GM21825 (cell line): ENCODE data around the gene EHF.
"Not testable (repeated sequence)": the region's sequence is repeated elsewhere in the genome, so short reads cannot be mapped to it uniquely, and the experiment has no call there.

ENCODE experiments used
- ATAC-seq: cut with Tn5 transposase; IDR thresholded peaks from one replicate; pipeline ENCODE4 v1.9.1; 2021; ENCODE audit warnings: mild to moderate bottlenecking, moderate library complexity; ENCODE audit not compliant: unreplicated experiment

The EHF gene

DNA sequence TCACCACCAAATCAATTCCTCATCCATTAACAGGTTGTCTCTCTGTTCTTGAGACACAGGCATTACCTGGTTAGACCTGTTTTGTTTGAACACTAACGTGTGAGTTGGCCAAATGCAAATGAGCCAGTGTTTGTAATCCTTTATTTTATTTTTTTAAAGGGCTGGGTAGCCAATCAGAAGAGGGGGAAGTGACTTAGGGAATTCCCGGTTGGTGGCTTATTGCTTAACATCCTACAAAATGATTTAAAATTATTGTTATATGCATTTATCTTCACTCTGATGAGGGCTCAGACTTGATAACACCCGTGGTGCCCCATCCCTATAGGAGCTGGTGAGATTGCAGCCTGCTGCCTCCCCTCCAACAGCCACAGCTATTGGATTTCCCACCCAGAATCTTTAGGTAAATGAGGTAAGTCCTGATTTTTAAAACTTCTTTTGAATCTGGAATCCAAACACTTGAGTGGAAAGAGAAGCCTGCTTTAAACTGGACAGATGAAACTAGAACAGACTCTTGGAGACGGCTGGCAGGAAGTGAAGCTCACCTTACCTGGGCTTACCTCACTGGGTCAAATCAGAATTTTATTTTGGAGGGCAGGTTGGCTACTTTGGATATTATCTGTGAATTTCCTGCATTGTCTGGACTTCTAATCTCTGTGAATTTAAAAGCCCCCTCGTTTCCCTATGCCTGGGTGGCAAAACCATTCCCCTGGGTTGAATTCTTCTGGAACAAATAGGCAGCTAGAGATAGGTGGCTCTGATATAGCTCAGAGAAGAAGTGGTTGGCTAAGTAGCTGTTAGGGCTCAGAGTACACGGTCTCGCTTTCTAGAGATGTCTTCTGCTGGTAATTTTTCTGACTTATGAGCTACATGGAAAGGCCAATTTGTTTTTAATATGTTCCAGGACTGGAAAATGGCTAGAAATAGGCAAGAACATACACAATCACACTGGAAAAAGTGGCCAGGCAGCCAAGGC, at the start of gene EHF:
Gene EHF, plus strand, starts transcription at position 274 of the 973 bp plus-strand sequence. CDS start 21,538 bp downstream, outside the sequence.
- ATAC-seq: no peak

DNA sequence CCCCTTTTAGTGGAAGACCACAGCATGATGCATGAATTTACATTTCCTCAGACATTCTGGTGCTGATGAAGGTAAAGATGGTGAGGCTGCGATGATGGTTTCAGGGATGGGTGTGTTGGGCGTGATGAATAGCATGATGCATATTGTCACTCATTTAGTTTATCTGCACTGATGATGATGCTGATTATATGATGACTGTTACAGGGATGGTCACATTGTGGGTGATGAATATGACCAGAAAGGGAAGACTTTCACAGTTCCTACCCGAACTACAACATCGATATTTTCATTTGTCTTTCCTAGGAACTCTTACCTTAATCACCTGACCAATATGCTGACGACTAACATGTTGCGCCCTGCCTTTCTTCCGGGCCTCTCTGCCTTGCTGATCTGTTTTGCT, 47.4 kb upstream of the EHF start:
- ATAC-seq: no peak

DNA sequence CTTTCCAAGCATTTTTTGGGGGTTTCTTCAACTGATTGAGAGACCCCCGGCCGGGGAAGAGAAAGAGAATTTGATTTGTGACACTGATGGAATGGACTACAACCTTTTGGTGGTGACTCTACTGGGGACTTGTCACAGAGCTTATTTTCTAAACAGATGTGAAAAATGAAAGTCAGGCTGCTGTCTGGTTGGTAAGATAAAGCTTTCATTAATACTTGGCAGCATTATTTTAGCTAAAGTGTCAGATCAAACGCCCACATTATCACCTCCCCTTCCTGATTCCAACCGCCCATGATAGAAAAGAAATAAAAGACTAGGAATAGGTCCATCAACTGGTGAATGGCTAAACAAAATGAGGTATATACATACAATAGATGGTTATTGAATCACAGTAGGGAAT, 45.6 kb upstream of the EHF start:
- ATAC-seq: no peak

DNA sequence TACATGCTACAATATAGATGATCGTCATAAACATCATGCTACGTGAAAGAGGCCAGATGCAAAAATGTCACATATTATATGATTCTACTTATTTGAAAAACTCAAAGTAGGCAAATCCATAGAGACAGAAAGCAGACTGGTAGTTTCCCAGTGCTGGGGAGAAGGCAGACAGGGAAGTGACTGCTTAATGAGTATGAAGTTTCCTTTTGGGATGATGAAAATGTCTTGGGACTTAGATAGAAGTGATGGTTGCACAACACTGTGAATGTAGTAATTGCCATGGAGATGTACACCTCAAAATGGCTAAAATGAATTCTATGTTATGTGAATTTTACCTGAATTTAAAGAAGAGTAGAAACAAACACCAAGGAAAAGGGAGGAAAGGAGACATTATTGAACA, 45.2 kb upstream of the EHF start:
- ATAC-seq: no peak

DNA sequence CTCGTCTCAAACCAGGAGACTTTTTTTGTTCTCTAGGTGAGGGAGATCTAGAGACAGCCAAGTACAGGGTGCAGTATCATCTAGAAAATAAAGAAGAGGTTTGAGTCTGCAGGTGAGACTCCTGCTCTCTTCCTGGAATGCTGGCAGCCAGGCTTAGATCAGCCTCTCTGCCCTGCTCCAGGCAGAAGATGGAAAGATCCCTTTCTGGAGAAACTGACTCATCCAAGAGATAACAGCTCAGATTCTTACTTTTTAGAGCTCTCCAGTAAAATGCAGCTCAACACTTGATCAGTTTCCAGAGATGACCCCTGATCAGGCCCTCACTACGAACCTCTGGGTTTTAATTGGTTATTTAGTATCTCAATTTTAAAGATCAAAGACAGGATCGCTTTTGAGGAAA, 44.6 kb upstream of the EHF start:
- no peak for ATAC-seq

DNA sequence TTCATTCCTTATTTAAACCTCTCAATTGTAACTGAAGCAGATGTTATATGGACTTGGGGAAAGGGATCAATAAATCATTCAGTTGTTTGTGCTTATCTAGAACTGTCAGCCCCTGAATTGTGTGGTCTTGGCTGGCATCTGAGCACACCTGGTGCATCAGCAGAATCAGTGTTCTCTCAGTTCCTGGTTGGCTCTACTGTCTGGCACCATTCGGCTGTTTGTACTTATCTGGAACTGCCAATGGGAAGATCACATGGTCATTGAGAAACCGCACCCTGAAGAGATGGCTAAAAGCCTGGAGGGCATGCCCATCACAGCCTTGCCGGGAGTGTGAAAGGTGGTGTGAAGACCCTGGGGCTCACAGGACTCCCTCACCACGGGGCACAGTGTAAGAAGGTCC, 37.1 kb upstream of the EHF start:
- ATAC-seq: no peak

DNA sequence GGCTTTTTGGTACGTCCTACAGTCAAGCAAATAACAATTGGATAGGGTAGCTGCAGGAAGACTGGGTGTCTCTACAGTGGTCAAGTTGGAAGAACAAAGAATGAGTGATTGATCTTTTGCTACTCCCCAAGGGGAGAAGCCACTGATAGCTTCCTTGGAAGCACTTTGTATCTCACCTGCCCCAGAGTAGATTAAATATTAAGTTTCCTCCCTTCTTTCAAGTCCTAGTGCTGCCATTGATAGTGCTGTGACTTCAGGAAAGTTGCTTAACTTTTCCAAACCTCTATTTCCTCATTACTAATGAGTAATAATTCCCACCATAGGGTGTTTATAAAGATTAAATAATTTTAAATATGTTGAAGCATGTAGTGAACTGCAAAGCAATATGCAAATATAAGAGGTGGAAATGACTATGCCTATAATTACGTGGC, 35.6 kb upstream of the EHF start:
- no peak for ATAC-seq

DNA sequence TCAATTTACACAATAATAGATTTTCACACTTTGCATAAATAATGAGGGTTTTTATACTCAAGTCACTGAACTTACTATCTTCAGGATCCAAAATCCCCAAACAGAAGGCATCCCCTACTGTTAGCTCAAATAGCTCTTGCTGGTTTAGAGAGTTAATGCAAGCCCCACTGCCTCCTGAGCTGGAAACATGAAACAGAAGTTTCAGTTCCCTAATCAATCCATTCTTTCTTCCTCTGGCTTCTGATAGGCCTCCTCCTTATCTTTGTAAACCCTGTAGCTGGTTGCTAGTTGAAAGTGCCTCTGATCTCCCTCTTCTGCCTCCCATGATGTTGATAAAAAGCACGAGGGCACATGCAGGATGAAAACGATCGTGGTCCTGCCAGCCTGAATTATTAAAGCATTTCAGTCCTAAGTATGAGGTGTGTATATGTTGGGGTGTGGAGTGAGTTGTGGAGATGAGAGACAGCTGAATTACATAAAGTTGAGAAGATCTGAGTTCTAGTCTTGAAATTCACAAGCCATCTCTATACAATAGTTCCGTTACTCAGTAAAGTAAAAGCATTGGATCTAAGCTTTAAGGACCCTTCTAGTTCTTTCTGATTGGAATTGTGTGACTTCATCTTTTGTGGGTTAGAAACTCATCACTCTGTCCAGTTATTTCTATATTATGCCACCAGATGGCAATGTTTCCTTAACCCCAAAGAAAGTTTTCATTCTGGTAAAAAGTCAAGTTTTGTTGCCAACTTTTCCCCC, 35.0 kb upstream of the EHF start:
- ATAC-seq: peak; percentile 82

DNA sequence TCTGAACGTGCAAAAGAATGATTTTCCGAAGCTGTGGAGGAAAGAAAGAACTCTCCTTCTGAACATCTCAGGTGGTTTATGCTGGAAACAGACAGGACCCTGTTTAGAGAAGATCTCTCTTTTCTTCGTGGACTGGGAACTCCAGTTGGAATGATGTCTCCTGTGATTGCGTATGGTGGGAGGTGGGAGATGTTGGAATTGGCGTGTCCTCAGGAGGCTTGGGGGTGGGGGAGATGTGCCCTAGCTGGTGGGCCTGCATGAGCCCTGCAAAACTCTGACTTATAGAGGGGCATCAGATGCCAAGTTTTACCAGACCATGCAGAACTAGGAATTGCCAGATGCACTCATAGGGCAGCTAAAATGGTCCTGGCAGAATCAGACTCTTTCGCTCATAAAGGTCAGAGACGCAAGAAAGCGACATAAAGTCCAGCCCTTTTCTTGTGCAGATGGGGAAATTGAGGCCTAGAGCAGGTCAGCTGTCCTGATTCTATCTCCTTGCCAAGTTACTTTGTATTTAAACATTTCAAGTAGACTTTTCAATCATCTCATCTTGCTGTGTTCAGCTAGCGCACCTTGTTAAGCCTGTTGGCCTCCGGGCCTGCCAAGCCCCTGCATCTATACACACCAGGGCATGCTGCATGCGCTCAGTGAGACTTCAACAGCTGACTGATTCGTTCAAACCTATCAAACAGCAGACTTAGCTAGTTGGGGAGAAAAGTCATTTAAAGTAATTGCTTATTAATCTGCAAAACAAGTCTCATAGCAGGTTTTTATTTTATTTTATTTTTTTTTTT, 34.2 kb upstream of the EHF start:
- ATAC-seq: no peak

DNA sequence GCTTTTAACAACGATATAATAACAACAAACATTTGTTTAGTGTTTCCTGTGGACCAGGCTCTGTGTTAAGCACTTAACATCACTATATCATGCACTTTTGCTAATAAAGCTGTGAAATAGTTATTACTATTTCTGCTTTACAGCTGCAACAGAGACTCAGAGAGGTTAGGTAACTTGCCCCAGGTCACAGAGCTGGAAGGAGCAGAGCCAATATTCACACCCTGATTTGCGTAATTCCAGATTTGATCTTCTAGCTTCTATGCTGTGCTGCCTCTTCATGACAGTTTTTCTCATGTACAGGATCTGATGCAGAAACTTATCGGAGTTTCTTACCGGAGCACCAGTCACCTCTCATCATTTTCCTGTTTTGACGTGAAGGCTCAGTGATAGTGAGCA, 33.6 kb upstream of the EHF start:
- no peak for ATAC-seq

DNA sequence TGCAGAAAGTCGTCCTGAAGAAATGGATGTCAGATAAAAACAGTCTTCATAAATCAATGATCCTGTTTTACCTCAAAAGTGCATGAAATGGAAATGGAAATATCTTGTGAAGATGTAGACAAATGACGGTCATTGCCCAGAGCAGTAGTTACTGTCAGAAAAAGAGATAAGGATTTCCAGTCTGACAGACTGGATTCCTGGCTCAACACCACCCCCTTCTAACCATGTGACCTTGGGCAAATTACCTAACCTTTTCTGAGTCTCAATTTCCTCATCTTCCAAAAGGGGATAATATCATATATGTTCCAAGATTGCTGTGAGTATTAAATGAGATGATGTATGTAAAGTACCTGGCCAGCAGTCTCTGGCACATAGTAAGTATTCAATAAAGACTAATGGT, 32.9 kb upstream of the EHF start:
- ATAC-seq: no peak

DNA sequence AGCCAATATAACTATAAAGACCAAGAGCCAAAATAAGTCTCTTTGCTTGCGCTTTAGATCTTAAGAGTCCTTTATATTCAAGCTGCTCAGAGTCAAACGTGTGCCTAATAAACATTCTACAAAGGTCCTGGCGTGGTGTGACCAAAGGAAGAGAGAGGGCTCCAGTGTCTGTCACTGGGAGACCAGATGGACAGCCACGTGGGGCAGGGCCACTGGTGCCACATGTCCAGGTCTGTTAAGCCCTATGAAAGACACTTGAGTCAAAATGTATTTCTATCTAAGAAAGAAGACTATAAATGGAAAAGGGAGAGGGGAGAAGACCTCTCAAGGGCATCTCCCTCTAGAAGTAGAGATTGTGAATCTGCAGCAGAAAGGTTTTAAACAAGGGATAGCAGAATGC, 32.2 kb upstream of the EHF start:
- ATAC-seq: no peak

DNA sequence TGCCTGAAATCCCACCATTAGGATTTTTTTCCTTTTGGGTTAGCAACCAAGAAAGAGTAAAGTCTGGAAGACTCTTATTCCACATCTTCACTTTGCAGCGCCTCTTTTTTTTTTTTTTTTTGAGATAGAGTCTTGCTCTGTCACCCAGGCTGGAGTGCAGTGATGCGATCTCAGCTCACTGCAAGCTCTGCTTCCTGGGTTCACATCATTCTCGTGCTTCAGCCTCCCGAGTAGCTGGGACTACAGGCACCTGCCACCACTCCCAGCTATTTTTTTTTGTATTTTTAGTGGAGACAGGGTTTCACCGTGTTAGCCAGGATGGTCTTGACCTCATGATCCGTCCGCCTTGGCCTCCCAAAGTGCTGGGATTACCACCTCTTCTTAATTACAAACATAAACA, 31.7 kb upstream of the EHF start:
- not testable (repeated sequence) for ATAC-seq

DNA sequence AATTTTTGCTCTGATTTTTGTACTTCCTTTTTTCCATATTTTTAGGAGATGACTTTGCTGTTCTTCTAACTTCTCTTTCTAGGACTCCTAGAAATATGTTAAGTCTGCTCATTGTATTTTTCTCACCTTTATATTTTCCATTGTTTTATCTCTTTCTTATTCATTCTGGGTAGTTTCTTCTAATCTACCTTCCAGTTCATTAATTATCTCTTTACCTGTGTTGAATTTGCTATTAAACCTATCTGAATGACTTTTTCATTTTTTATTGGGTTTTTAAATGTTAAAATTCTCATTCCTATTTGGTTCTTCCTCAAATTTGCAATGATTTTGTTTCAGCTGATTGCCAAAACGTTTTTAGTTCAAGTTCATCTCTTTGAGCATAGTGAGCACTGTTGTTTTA, 27.8 kb upstream of the EHF start:
- ATAC-seq: no peak

DNA sequence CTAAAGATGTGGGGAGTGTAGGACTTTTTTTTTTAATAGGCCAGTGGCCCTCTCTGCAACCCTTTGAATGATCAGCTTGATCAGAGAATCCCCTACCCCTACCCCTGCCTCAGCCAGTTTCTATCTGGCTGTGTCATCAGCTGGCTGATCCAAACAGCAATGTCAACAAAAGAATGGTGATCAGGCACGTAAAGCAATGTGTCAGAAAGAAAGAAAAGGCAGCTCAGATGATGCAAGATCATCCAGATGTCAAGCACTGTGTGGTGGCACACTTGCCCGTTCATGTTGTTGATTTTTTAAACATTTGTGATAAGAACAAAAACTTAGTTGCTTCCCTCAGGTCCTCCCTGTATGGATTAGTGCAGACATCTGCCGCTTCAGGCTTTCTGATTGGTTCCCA, 26.3 kb upstream of the EHF start:
- no peak for ATAC-seq

DNA sequence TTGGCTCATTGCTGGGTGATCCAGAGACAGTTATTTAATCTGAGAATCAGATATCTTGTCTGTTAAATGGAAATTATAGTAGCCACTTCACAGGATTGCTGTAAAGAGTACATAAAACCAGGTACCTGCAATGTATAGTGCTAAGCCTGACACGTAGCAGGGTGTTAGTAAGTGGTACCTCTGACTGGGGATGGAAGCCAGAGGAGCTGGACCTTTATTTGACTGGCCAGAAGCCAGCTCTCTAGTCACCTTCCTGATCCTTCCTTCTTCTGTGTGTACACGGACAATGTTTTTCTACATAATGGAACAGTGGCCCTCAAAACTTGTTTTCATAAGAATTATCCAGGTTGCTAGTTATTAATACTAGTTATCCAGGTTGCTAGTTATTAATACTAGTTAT, 25.5 kb upstream of the EHF start:
- ATAC-seq: no peak

DNA sequence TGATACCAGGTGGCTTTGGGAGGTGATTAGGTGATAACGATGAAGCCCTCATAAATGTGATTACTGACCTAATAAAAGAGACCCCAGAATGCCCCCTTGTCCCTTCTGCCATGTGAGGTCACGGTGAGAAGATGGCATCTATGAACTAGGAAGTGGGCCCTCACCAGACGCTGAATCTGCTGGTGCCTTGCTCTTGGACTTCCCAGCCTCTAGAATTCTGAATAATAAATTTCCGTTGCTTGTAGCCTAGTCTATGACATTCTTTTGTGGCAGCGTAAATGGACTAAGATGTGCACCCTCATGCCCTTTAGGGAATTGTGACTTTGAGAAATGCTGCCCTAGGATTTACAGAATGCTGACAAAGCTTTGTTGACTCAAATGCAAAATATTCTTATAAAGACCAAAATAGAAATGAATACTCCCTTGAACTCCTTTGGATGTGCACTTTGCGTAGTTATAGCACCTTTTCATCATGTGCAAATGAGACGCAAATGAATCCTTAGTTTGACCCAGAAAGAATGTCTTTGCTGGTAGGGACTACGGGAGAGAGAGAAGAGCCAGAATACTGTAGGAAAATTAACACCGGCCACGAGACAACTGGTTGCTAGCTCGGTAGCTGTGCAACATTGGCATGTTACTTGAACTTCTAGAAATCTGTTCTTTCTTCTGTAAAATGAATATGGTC, 24.8 kb upstream of the EHF start:
- no peak for ATAC-seq

DNA sequence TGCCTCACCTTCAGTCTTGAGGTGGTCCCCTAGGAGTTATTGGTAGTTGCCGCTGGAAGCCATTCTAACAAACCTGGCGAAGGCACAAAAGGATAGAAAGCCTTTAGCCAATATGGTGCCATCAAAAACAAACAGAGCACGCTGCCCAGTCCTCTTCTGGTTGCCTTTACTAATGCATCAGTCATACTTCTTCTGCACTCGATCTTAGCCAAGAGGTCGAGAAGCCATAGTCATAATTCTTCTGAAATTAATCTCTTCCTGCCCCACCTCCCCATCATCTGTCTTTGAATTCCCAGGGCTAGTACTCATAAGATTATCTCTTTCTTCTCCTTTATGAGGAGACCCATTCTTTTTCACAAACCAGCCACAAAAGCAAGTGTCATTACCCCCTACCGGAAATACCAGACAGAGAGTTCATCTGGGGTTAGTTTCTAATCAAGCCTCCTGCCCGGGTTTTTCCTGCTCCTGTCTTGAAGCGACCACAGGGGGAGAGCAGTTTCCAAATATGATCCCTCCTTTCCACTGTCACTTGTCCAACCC, 21.4 kb upstream of the EHF start:
- ATAC-seq: no peak

DNA sequence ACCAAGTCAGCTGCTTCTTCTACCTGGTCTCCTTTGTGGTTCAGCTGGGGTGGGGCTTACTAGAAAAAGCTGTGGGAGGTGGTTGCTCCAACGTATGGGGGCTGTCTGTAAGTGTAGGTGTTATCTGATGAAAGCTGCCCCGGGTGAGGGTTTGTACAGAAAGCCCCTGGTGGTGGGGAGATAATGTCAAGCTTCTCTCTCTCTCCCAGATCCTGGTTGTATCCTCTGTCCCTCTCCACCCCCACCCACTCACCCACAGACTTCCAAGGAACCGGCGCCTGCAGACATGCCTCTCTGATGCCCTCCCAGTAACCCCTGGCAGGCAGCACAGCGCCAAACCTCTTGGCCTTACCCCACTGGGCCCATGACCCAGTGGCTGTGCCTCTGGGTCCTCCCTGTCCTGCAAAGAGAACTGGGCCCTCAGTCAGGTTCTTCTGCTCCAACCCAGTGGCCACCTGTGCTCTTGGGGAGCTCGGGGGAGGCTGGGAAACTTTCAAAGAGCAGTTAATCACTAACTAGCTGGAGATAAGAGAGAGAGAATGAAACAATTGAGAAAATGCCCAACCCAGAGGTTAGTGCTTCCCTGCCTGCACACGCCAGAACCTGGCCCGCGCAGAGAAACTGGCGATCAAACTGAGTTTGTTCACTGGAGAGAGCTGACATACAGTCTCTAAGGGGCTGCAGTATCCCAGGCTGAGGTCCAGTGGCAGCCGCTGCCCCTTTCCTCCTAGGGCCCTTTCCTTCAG, 20.4 kb upstream of the EHF start:
- ATAC-seq: no peak

DNA sequence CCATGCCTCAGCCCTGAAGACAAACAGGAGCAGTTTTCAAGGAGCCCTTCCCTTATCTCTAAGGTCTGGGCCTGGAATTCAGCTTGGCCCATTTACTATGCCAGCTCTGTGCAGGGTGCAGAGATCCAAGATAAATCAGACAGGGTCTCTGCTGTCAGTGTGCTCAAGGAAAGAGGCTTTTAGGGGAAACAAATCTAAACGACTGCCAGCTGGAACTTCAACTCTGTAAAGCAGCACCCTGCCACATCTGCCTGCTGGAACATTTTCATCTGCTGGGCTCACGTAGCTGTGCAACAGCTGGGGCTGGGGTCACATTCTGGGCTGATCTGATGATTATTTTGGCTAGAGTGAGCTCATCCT, 19.8 kb upstream of the EHF start:
- ATAC-seq: no peak
